HTR-8/SVneo (cell line): ENCODE data around the gene TNFSF13.

Experiments used
- DNase-seq: peaks from one replicate; pipeline ENCODE4 v3.0.0; 2011; ENCODE audit warnings: low spot score, mixed read lengths; ENCODE audit not compliant: insufficient read length
- FAIRE-seq: peaks from 2 replicates; lab custom pipeline; 2011; peaks lifted over from hg19 to GRCh38; lab: Jason Lieb, UNC

The TNFSF13 gene, protein sequence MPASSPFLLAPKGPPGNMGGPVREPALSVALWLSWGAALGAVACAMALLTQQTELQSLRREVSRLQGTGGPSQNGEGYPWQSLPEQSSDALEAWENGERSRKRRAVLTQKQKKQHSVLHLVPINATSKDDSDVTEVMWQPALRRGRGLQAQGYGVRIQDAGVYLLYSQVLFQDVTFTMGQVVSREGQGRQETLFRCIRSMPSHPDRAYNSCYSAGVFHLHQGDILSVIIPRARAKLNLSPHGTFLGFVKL

DNA sequence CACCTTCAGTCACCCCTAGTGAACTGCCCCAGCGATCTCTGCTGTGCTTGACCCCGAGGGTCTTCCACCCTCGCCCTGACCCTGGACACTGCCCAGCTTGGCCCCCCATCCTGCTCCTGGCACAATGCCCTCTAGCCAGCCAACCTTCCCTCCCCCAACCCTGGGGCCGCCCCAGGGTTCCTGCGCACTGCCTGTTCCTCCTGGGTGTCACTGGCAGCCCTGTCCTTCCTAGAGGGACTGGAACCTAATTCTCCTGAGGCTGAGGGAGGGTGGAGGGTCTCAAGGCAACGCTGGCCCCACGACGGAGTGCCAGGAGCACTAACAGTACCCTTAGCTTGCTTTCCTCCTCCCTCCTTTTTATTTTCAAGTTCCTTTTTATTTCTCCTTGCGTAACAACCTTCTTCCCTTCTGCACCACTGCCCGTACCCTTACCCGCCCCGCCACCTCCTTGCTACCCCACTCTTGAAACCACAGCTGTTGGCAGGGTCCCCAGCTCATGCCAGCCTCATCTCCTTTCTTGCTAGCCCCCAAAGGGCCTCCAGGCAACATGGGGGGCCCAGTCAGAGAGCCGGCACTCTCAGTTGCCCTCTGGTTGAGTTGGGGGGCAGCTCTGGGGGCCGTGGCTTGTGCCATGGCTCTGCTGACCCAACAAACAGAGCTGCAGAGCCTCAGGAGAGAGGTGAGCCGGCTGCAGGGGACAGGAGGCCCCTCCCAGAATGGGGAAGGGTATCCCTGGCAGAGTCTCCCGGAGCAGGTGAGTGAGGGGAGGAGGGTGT lies at the start of gene TNFSF13:
TSS of gene TNFSF13 (plus strand) at position 207 of the 776 bp plus-strand sequence. CDS start at position 497, 290 bp downstream.
- no peak for FAIRE-seq
- no peak for DNase-seq

DNA sequence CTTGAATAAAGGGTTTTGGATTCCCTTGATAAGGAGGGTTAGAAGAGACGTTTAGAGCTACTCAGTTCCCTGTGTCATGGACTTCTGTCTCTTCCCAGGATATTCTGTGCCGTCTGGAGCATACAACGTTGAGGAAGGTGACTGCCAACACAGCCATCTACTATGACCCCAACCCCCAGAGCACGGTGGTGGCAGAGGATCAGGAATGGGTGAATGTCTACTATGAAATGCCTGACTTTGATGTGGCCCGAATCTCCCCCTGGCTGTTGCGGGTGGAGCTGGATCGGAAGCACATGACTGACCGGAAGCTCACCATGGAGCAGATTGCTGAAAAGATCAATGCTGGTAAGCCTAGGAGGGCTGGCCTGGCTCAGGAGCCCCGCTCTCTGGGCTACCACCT lies 49.7 kb upstream of the TNFSF13 start:
- no peak for DNase-seq

DNA sequence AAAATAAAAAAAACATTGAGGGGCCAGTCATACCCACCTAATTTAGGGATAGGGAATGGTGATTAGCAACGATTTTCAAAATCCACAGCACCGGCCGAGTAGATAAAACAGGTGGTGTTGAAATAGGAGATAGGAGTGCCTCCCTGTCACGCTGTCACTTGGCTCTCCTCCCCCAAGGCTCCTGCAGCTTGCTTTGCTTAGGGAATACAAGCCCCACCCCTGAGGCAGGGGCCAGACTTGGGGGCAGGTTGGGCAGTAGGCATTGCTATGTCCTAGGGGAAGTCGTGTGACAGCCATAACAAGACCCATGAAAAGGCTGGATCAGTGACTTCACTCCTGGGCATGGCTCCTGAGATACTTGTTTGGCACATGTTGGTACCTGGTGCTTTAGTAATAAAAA lies 48.6 kb upstream of the TNFSF13 start:
- DNase-seq (no peak), FAIRE-seq (no peak)

More for the DNA sequence above, 49.7 kb upstream of the TNFSF13 start:
- FAIRE-seq: peak; percentile 16

DNA sequence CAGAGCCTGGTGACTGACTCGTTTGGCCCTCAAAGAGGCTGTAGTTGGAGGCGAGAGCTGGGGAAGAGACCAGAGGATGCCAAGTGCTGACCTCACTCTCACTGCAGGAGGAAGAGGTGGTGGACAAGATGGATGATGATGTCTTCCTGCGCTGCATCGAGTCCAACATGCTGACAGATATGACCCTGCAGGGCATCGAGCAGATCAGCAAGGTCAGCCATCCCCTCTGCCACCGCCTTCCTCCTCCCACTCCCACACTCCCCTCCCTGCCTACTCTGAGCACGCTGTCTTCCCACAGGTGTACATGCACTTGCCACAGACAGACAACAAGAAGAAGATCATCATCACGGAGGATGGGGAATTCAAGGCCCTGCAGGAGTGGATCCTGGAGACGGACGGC lies 47.4 kb upstream of the TNFSF13 start:
- FAIRE-seq (peak; percentile 68), DNase-seq (no peak)

DNA sequence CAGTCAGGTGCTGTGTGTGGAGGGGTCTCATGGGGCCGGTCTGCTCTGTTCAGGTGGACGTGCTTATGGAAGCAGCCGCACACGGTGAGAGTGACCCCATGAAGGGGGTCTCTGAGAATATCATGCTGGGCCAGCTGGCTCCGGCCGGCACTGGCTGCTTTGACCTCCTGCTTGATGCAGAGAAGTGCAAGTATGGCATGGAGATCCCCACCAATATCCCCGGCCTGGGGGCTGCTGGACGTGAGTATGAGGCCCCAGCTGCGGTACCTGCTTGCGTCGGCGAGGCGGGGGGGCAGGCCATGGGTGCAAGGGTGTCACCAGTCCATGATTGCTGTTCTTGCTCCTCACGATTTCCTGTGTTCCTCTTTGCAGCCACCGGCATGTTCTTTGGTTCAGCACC lies 46.4 kb upstream of the TNFSF13 start:
- DNase-seq (no peak), FAIRE-seq (no peak)

DNA sequence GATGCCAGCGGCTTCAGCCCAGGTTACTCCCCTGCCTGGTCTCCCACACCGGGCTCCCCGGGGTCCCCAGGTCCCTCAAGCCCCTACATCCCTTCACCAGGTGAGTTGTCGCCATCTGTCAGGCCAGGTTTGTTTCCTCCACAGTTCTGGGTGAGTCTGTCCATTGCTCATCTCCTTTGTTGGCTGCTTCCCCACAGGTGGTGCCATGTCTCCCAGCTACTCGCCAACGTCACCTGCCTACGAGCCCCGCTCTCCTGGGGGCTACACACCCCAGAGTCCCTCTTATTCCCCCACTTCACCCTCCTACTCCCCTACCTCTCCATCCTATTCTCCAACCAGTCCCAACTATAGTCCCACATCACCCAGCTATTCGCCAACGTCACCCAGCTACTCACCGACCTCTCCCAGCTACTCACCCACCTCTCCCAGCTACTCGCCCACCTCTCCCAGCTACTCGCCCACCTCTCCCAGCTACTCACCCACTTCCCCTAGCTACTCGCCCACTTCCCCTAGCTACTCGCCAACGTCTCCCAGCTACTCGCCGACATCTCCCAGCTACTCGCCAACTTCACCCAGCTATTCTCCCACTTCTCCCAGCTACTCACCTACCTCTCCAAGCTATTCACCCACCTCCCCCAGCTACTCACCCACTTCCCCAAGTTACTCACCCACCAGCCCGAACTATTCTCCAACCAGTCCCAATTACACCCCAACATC lies 45.6 kb upstream of the TNFSF13 start:
- FAIRE-seq (peak; percentile 70), DNase-seq (no peak)

DNA sequence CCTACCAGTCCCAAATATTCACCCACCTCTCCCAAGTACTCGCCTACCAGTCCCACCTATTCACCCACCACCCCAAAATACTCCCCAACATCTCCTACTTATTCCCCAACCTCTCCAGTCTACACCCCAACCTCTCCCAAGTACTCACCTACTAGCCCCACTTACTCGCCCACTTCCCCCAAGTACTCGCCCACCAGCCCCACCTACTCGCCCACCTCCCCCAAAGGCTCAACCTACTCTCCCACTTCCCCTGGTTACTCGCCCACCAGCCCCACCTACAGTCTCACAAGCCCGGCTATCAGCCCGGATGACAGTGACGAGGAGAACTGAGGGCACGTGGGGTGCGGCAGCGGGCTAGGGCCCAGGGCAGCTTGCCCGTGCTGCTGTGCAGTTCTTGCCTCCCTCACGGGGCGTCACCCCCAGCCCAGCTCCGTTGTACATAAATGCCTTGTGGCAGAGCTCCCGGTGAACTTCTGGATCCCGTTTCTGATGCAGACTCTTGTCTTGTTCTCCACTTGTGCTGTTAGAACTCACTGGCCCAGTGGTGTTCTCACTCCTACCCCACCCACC lies 44.6 kb upstream of the TNFSF13 start:
- DNase-seq (no peak), FAIRE-seq (peak; percentile 54)

DNA sequence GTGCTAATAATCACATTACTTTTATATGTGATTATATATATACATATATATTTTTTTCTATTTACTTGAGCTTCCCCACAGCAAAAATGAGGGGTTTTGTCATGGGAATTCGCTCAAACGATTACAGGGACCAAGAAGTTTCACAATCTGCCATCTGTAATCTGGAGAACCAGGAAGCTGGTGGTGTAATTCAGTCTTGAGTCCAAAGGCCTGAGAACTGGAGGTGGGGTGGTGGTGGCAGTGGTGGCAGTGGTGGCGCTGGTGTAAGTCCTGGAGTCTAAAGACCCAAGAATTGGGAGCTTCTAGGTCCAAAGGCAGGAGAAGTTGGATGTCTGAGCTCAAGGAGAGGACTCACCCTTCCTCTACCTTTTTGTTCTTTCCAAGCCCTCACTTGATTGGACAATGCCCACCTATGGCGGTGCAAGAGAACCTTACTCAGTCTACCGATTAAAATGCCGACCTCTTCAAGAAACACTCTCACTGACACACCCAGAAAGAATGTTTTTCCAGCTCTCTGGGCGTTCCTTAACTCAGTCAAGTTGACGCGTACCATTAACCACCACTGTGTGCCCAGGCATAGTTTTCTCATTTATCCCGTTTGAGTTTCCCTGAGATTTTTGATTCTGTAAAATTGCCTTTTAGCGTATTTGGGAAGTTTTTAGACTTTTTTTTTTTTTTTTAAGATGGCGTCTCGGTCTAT lies 42.5 kb upstream of the TNFSF13 start:
- no peak for FAIRE-seq

DNA sequence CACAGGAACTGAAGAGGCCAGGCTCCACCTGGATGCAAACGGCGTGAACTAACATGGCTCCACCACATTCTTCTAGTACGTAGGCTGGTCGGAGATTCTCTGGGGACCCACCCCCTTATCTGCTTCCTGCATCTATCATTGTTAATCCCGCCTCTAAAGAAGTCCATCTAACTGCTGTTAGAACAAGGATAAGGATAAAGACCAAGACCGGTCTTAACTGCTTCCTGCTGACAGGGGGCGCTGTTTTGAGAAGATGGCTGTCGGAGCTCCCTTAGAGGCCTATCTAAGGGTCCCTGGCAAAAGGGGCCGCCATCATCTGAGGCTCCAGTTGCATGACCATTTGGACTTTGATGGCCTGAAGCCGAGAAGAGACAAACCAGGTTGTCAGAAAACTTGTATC lies 35.5 kb upstream of the TNFSF13 start:
- no peak for FAIRE-seq
- no peak for DNase-seq

More for the DNA sequence above, 42.5 kb upstream of the TNFSF13 start:
- no peak for DNase-seq

DNA sequence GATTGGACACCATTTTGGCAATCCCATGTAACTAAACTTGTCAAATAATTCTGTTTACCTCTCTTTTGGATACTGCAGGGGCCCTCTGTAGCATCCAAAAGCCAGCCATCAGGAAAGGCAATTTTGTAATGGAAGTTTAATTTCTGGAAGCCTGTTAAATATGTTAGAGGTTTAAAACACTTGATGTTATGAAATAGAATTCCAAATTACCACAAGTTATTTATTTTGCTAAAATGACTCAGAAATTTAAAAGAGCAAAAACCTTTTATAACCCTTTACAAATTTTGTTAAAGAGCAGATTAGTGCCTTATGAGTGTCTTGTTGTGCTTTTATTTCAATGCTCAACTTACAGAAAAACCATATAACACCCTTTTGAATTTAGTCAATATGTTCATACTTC lies 29.7 kb upstream of the TNFSF13 start:
- DNase-seq (no peak), FAIRE-seq (no peak)

DNA sequence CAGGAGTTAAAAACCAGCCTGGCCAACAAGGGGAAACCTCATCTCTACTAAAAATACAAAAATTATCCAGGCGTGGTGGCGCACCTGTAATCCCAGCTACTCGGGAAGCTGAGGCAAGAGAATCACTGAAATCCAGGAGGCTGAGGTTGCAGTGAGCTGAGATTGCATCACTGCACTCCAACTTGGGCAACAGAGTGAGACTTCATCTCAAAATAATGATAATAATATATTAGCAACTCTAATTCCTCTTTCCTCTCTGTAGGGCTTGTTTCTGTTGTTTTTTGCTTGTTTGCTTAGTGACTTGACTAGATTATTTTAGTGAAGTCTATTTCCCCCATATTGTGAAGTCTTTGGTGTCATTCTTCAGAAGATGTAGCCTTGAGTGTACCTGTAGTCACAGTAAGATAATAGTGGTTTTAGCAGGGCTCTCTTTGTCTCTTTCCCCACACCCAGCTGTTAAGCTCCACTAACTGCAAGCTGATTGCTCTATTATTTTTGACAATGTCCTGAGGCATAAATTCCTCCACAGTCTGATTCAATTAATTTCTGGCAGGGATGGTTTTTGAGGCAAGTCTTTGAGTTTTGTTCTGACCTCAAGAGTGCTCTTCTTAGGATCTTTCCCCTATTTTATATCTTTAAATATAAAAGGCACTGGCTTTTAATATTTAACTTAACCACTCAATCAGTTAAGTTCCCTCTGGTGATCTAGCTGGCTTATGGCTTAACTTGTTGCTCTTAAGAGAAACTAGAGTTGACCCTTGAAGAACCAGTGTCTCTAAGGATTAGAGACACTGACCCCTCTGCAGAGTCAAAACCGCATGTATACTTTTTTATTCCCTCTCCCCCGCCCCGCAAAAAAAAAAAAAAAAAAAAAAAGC lies 28.3 kb upstream of the TNFSF13 start:
- DNase-seq (no peak), FAIRE-seq (no peak)

DNA sequence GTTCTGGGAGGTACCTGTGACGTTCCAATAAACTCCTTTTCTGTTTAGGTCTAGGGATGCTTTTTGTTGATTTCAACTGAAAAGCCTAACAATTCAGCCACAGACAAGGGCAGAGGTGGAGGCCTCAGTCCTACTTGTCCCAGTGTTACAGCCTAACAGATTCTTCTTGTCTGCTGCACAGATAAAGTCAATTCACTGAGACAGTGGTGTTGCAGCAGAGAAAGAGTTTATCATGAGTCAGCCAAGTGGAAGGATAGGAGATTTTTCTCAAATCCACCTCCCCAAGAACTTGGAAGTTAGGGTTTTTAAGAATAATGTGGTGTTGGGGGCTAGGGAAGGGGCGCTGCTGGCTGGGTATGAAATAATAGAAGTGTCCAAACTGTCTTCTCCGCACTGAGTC lies 20.5 kb upstream of the TNFSF13 start:
- DNase-seq (no peak), FAIRE-seq (no peak)

DNA sequence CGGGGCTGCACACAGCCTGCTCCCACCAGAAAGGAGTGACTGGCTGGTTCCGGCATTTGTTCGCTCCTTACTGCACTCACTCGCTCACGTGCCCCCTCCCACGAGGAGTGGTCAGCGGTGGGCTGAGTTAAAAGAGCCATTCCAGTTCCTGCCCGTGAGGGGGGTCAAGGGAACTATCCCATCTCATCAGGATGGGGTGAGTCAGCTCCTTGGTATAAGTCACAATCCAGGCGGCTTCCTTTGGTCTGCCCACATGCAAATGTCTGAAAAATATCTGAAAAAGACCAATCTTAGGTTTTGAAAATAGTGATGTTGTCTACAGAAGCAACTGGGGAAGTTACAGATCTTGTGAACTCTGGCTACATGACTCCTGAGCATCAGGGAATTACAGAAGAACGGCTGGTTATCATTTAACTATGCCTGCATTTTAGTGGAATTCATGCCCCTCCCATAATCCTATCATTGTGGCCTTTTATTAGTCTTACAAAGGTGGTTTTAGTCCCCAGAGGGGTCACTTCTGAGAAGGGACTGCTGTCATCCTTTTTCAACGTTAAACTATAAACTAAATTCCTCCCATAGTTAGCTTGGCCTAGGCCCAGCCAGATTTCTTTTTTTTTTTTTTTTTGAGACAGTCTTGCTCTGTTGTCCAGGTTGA lies 19.5 kb upstream of the TNFSF13 start:
- DNase-seq: no peak
- FAIRE-seq: no peak

DNA sequence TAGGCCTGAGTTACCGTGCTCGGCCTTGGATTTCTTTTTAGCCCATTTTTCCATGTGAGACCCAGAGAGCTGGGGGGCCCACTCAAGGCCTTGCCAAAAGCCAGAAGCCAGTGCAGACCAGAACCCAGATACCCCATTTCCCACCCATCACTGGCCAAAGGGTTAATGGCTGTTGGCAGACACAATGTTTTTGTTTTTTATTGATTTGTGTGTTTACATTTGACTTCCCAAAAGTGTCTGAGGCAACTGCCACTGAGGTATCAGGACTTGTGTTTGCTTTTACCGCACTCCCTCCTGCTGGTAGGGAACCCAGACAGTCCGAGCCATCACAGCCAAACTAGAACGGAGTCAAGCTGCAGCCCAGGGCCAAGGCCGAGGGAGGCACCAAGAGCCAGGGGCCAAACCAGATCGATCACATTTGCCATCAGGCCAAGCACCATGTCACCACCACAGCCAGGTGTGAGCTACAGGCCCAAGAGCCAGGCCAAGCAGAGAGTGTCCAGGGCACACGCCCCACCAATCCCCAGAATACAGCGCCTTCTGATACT lies 17.4 kb upstream of the TNFSF13 start:
- DNase-seq: no peak
- FAIRE-seq: no peak

DNA sequence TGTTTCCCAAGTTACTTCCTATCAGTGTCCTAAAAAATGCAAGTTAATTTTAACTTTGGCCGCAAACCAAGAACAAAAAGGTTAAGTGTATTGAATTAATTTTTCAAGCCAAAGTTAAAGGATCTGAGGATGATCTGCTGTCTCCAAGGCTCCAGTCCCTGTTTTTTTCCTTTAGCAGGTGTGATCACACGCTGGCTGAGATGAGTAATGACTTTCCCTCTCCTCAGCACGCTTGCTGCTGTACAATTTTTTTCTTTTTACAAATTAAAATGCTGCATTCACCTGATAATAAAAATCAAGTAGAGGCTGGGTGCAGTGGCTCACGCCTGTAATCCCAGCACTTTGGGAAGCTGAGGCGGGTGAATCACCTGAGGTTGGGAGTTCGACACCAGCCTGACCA lies 13.6 kb upstream of the TNFSF13 start:
- no peak for FAIRE-seq
- no peak for DNase-seq

DNA sequence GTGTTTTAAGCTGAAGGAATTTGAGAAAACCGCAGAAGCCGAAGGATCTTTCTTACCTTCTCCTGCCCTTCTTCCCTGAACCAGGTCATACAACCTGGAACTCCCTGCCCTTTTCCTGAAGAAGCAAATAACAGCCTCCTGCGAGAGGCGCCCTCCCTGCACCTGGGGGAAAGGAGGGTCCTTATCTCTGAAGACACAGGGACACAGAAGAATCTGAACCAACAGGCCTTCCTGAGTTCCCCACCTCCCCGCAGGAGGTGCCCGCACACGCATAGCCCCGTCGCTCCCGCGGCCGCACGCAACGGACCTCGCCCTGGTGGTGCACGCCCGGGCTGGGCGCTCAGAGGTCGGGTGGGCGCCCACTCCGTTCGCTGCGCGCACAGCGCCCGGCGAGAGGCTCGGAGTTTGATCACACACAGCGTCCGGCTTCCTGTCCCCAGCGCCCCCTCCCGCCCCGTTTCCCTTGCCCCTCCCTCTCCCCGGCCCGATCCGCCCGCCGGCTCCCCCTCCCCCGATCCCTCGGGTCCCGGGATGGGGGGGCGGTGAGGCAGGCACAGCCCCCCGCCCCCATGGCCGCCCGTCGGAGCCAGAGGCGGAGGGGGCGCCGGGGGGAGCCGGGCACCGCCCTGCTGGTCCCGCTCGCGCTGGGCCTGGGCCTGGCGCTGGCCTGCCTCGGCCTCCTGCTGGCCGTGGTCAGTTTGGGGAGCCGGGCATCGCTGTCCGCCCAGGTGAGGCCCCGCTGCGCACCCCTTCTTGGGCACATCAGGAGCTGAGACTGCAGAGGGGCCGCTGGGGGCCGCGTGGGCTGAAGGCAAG lies 9.8 kb upstream of the TNFSF13 start, which contains the start of gene TNFSF12:
TSS of gene TNFSF12 (plus strand) at position 474 of the 816 bp plus-strand sequence. CDS start at position 570, 96 bp downstream.
- no peak for FAIRE-seq

DNA sequence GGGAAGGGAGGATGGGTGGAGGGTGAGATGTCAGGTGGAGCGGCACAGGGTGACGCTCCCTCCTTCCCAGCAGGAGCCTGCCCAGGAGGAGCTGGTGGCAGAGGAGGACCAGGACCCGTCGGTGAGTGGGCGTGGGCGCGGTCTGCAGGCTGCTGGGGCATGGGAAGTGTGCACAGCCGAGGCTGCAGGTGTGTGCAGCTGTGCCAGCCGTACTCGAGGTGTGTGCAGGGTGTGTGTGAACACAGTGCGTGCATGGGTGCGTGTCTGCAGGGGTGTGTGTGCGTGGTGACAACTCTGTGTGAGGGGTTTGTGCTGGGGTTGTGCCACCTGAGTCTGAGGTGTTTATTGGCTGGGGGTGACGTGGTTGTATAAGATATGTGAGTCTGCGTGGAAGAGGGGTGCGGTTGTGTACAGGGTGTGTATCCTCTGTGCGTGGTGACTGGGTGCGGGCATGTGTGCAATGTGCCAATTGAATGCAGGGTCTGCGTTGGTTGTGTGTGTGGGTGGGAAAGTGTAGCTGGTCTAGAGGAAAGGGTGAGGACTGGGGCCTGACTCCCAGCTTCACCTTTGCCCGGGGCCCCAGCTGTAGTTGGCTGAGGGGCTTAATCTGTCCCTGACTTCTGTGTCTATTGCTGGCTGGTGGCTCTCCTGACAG lies 9.0 kb upstream of the TNFSF13 start:
- FAIRE-seq: peak; percentile 79
- no peak for DNase-seq

More for the DNA sequence above, 9.8 kb upstream of the TNFSF13 start, which contains the start of gene TNFSF12:
- no peak for DNase-seq
